ENCODE measurements around the gene PDE9A. TPM values are rescaled to one million over a fixed set of nuclear protein-coding genes. Genes with fewer than 3 reads are reported as not detected.

The PDE9A gene
- total RNA-seq, 5 donors from 2014 or later (not counting 1 experiment from before 2014, with no cell fraction given): 11.5 to 18.3 (median 16.1) TPM

- H3K27me3 Mint-ChIP-seq: no peaks in the 10 kb centered on the region
- 88% methylated on average over 1 of the region's 7 CpGs for WGBS (ENCODE audit: insufficient coverage)
- ChIA-PET POLR2A (no interaction called here), CTCF (no interaction called here)
- H3K4me3 Mint-ChIP-seq: no peak overlapping the region
- Histone ChIP-seq H3K9me3 (no peaks in the 10 kb centered on the region), H3K4me3 (ENCODE audit: control insufficient read depth in 1 of 2, extremely low read depth in 1 of 2, low read length in 1 of 2) (no peak overlapping the region), H3K36me3 (ENCODE audit: control insufficient read depth in 2 of 2, extremely low read depth in 1 of 2, insufficient read depth in 1 of 2, low read length in 1 of 2) (peaks cover 0 to 7% of the 10 kb centered on the region in 2 donors), H3K27me3 (replicated peaks in 1 of 2; ENCODE audit: control insufficient read depth in 2 of 2, extremely low read depth in 1 of 2, insufficient read depth in 2 of 2, low read length in 1 of 2) (peaks cover 0 to 22% of the 10 kb centered on the region in 2 experiments), H3K4me1 (ENCODE audit: control insufficient read depth in 1 of 2, extremely low read depth in 1 of 2, insufficient read depth in 2 of 2, low read length in 2 of 2) (no peaks in the 10 kb centered on the region), H3K27ac (ENCODE audit: low read length) (no peak overlapping the region)
- no peak for DNase-seq
- peaks cover 0 to 19% (median 0%) of the 10 kb centered on the region in 3 donors for H3K4me1 Mint-ChIP-seq
- peaks cover 26% of the 10 kb centered on the region for H3K36me3 Mint-ChIP-seq
- H3K9me3 Mint-ChIP-seq: no peaks in the 10 kb centered on the region
- H3K27ac Mint-ChIP-seq: no peak overlapping the region
- ATAC-seq (replicated peaks in 1 of 4): no peak
These were observed 48.5 kb downstream of the PDE9A start for GRCh38 chr21:42701706-42702456.

DNA sequence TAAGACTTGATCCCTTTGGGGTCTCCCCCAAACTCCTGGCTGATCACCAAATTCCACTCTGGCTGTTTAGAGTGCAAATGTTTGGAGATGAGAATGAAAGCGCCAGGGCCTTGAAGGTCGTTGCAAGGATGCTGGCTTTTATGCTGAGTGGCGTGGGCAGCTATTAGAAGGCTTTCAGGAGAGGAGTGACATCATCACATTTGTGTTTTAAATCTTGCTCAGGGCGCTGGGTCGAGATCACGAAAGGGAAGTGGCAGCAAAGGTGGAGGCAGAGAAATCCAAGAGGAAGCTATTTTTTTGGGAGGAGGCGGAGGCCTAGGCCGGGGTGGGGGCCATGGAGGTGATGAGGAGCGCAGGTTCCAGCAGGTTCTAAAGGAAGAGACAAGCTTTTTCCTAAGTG lies 49.3 kb downstream of the PDE9A start:
- 83% methylated on average over 8 of the region's 9 CpGs for WGBS (ENCODE audit: insufficient coverage)
- Mint-ChIP-seq H3K27ac (no peak overlapping the region), H3K4me1 (peaks cover 0 to 14% (median 0%) of the 10 kb centered on the region in 3 donors), H3K27me3 (no peaks in the 10 kb centered on the region), H3K9me3 (no peaks in the 10 kb centered on the region), H3K4me3 (no peak overlapping the region), H3K36me3 (peaks cover 26% of the 10 kb centered on the region)
- no peaks in the 10 kb centered on the region for H3K9me3 ChIP-seq
- ATAC-seq (replicated peaks in 1 of 4) (no peak), DNase-seq (no peak)
- ChIA-PET POLR2A (no interaction called here), CTCF (no interaction called here)
- no peak overlapping the region for H3K27ac ChIP-seq (ENCODE audit: low read length)
- H3K4me3 ChIP-seq (ENCODE audit: control insufficient read depth in 1 of 2, extremely low read depth in 1 of 2, low read length in 1 of 2): no peak overlapping the region
- H3K27me3 ChIP-seq (replicated peaks in 1 of 2; ENCODE audit: control insufficient read depth in 2 of 2, extremely low read depth in 1 of 2, insufficient read depth in 2 of 2, low read length in 1 of 2): peaks cover 0 to 24% of the 10 kb centered on the region in 2 experiments
- no peaks in the 10 kb centered on the region for H3K4me1 ChIP-seq (ENCODE audit: control insufficient read depth in 1 of 2, extremely low read depth in 1 of 2, insufficient read depth in 2 of 2, low read length in 2 of 2)
- H3K36me3 ChIP-seq (ENCODE audit: control insufficient read depth in 2 of 2, extremely low read depth in 1 of 2, insufficient read depth in 1 of 2, low read length in 1 of 2): peaks cover 0 to 3% of the 10 kb centered on the region in 2 donors

- POLR2A ChIA-PET: no interaction called here
- CTCF ChIA-PET: interaction anchor here in 1 of 2 donors (0.6 kb wide), 1 partner anchor 956 kb away, joined by 3 read pairs; no protein-coding TSS in a partner anchor
- Histone ChIP-seq H3K4me3 (ENCODE audit: control insufficient read depth in 1 of 2, extremely low read depth in 1 of 2, low read length in 1 of 2) (no peak overlapping the region), H3K36me3 (ENCODE audit: control insufficient read depth in 2 of 2, extremely low read depth in 1 of 2, insufficient read depth in 1 of 2, low read length in 1 of 2) (peaks cover 0 to 2% of the 10 kb centered on the region in 2 donors), H3K27ac (ENCODE audit: low read length) (no peak overlapping the region), H3K27me3 (replicated peaks in 1 of 2; ENCODE audit: control insufficient read depth in 2 of 2, extremely low read depth in 1 of 2, insufficient read depth in 2 of 2, low read length in 1 of 2) (peaks cover 0 to 24% of the 10 kb centered on the region in 2 experiments), H3K4me1 (ENCODE audit: control insufficient read depth in 1 of 2, extremely low read depth in 1 of 2, insufficient read depth in 2 of 2, low read length in 2 of 2) (no peaks in the 10 kb centered on the region), H3K9me3 (no peaks in the 10 kb centered on the region)
- no peak overlapping the region for H3K4me3 Mint-ChIP-seq
- no peaks in the 10 kb centered on the region for H3K27me3 Mint-ChIP-seq
- 96% methylated on average over 24 of the region's 24 CpGs for WGBS (ENCODE audit: insufficient coverage)
- H3K4me1 Mint-ChIP-seq: peaks cover 0 to 13% (median 0%) of the 10 kb centered on the region in 3 donors
- DNase-seq (no peak), ATAC-seq (replicated peaks in 1 of 4) (no peak)
- peaks cover 26% of the 10 kb centered on the region for H3K36me3 Mint-ChIP-seq
- H3K27ac Mint-ChIP-seq: no peak overlapping the region
- H3K9me3 Mint-ChIP-seq: no peaks in the 10 kb centered on the region
These were observed 49.9 kb downstream of the PDE9A start for GRCh38 chr21:42703136-42703908.

DNA sequence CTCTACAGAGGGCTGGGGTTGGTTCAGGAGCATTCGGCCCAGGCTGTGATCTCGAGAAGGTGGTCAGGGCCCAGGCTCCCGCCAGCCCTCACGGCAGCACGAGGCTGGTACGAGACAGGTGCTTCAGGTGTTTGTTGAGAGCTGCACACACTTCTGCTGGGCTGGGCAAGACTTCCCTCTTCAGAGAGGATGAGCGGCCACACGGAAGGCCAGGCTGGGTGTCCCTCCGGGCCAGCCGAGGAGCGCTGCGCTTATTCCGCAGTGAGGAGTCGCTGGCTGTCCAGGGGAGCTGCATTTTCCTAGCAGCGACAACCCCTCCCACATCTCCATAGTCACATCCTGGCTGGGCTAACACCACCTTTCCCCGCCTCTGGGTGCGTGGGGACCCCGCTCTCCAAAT lies 50.5 kb downstream of the PDE9A start:
- WGBS (ENCODE audit: insufficient coverage): 89% methylated on average over 10 of the region's 18 CpGs
- DNase-seq: no peak

DNA sequence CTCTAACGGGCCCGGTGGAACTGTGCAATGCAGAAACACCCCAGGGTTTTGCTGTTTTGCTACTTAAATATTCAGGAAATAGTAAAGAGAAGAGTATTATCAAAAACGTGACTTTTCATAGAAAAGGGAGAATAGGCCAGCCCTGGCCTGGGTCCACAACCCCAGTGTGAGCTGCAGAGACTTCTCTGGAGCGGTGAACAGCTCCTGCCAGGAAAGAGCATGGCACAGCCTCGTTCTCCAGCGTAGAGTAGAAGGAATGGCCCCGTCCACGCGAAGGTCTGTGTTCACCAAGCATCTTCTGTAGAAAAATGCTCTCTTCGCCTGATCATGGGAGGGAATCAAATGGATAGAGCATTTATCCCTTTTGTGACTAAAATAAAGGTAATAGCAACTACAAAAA lies 51.4 kb downstream of the PDE9A start:
- H3K4me3 Mint-ChIP-seq: no peak overlapping the region
- H3K4me1 ChIP-seq (ENCODE audit: control insufficient read depth in 1 of 2, extremely low read depth in 1 of 2, insufficient read depth in 2 of 2, low read length in 2 of 2): no peaks in the 10 kb centered on the region
- no peak overlapping the region for H3K4me3 ChIP-seq (ENCODE audit: control insufficient read depth in 1 of 2, extremely low read depth in 1 of 2, low read length in 1 of 2)
- H3K9me3 ChIP-seq: no peaks in the 10 kb centered on the region
- ATAC-seq (replicated peaks in 1 of 4) (no peak), DNase-seq (no peak)
- peaks cover 0 to 13% (median 0%) of the 10 kb centered on the region in 3 donors for H3K4me1 Mint-ChIP-seq
- H3K36me3 ChIP-seq (ENCODE audit: control insufficient read depth in 2 of 2, extremely low read depth in 1 of 2, insufficient read depth in 1 of 2, low read length in 1 of 2): peaks cover 0 to 2% of the 10 kb centered on the region in 2 donors
- no peak overlapping the region for H3K27ac Mint-ChIP-seq
- ChIA-PET CTCF (no interaction called here), POLR2A (interaction anchor here in 1 of 2 donors (0.6 kb wide), 1 partner anchor 88 kb away, joined by 4 read pairs; no protein-coding TSS in a partner anchor)
- no peaks in the 10 kb centered on the region for H3K27me3 Mint-ChIP-seq
- peaks cover 0 to 24% of the 10 kb centered on the region in 2 experiments for H3K27me3 ChIP-seq (replicated peaks in 1 of 2; ENCODE audit: control insufficient read depth in 2 of 2, extremely low read depth in 1 of 2, insufficient read depth in 2 of 2, low read length in 1 of 2)
- WGBS (ENCODE audit: insufficient coverage): 72% methylated on average over 7 of the region's 10 CpGs
- H3K9me3 Mint-ChIP-seq: no peaks in the 10 kb centered on the region
- peaks cover 24% of the 10 kb centered on the region for H3K36me3 Mint-ChIP-seq
- H3K27ac ChIP-seq (ENCODE audit: low read length): no peak overlapping the region

More for the DNA sequence above, 50.5 kb downstream of the PDE9A start:
- ATAC-seq (replicated peaks in 1 of 4): no peak
- POLR2A ChIA-PET: interaction anchor here in 1 of 2 donors (0.6 kb wide), 1 partner anchor 89 kb away, joined by 4 read pairs; no protein-coding TSS in a partner anchor
- Histone ChIP-seq H3K4me1 (ENCODE audit: control insufficient read depth in 1 of 2, extremely low read depth in 1 of 2, insufficient read depth in 2 of 2, low read length in 2 of 2) (no peaks in the 10 kb centered on the region), H3K27ac (ENCODE audit: low read length) (no peak overlapping the region), H3K9me3 (no peaks in the 10 kb centered on the region), H3K4me3 (ENCODE audit: control insufficient read depth in 1 of 2, extremely low read depth in 1 of 2, low read length in 1 of 2) (no peak overlapping the region), H3K27me3 (replicated peaks in 1 of 2; ENCODE audit: control insufficient read depth in 2 of 2, extremely low read depth in 1 of 2, insufficient read depth in 2 of 2, low read length in 1 of 2) (peaks cover 0 to 24% of the 10 kb centered on the region in 2 experiments), H3K36me3 (ENCODE audit: control insufficient read depth in 2 of 2, extremely low read depth in 1 of 2, insufficient read depth in 1 of 2, low read length in 1 of 2) (peaks cover 0 to 2% of the 10 kb centered on the region in 2 donors)
- Mint-ChIP-seq H3K9me3 (no peaks in the 10 kb centered on the region), H3K27ac (no peak overlapping the region), H3K27me3 (no peaks in the 10 kb centered on the region), H3K36me3 (peaks cover 24% of the 10 kb centered on the region), H3K4me3 (no peak overlapping the region), H3K4me1 (peaks cover 0 to 13% (median 0%) of the 10 kb centered on the region in 3 donors)
- CTCF ChIA-PET: interaction anchor here in 1 of 2 donors (0.6 kb wide), 1 partner anchor 957 kb away, joined by 3 read pairs; no protein-coding TSS in a partner anchor

GRCh38 chr21:42705346-42705745 lies 51.9 kb downstream of the PDE9A start:
- no peak overlapping the region for H3K4me3 Mint-ChIP-seq
- Histone ChIP-seq H3K4me3 (ENCODE audit: control insufficient read depth in 1 of 2, extremely low read depth in 1 of 2, low read length in 1 of 2) (no peak overlapping the region), H3K27me3 (replicated peaks in 1 of 2; ENCODE audit: control insufficient read depth in 2 of 2, extremely low read depth in 1 of 2, insufficient read depth in 2 of 2, low read length in 1 of 2) (peaks cover 0 to 24% of the 10 kb centered on the region in 2 experiments), H3K27ac (ENCODE audit: low read length) (no peak overlapping the region), H3K9me3 (no peaks in the 10 kb centered on the region), H3K4me1 (ENCODE audit: control insufficient read depth in 1 of 2, extremely low read depth in 1 of 2, insufficient read depth in 2 of 2, low read length in 2 of 2) (no peaks in the 10 kb centered on the region), H3K36me3 (ENCODE audit: control insufficient read depth in 2 of 2, extremely low read depth in 1 of 2, insufficient read depth in 1 of 2, low read length in 1 of 2) (peaks cover 0 to 2% of the 10 kb centered on the region in 2 donors)
- no peak overlapping the region for H3K27ac Mint-ChIP-seq
- H3K9me3 Mint-ChIP-seq: no peaks in the 10 kb centered on the region
- H3K36me3 Mint-ChIP-seq: peaks cover 22% of the 10 kb centered on the region
- ATAC-seq (replicated peaks in 1 of 4): no peak
- ChIA-PET POLR2A (no interaction called here), CTCF (no interaction called here)
- DNase-seq: no peak
- no peaks in the 10 kb centered on the region for H3K27me3 Mint-ChIP-seq
- peaks cover 0 to 13% (median 0%) of the 10 kb centered on the region in 3 donors for H3K4me1 Mint-ChIP-seq
- 90% methylated on average over 18 of the region's 19 CpGs for WGBS (ENCODE audit: insufficient coverage)

Data from T-cell (primary cell).